ENCODE results near the gene EPB41.

The EPB41 gene

DNA sequence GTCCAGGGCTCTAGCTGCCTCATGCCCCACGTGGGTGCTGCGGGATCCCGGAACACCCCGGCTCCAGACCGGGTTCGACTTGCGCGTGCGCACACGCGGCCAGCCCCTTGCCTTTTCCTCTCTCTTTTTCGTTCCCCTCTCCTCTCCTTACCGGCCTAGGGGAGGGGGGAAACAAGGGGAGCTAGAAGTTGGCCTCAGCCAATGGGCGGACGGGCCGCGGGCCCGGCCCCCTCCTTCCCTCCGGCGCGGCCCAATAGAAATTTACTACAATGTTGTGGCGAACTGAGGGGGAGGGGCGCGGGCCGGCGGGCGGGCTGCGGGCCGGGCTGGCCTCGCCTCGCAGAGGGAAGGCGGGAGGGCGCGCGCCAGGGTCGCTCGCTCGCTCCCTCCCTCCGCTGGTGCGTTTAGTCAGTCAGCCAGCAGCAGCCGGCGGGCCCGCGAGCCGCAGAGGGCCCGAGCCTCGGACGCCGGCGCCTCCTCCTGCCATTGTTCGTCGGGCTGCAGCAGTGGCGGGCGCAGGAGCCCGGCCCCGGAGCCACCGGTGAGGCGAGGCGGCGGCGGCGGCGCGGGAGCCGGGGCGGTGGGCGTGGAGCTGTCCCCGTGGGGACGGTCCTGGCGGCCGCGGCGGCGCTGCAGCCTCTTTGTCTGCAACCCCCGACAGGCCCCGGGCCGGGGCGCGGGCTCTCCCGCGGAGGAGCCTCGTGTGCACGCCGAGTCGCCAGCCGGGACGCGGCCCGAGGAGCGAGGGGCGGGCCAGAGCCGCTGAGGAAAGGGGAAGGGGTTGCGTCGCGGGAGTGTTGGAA, at the start of gene EPB41:
Gene EPB41, plus strand, starts transcription at position 342 of the 803 bp plus-strand sequence. CDS start 72,869 bp downstream, outside the sequence.
- H3K9me3 ChIP-seq: no peaks in the 10 kb centered on the region
- TF ChIP-seq, protein P1, sequence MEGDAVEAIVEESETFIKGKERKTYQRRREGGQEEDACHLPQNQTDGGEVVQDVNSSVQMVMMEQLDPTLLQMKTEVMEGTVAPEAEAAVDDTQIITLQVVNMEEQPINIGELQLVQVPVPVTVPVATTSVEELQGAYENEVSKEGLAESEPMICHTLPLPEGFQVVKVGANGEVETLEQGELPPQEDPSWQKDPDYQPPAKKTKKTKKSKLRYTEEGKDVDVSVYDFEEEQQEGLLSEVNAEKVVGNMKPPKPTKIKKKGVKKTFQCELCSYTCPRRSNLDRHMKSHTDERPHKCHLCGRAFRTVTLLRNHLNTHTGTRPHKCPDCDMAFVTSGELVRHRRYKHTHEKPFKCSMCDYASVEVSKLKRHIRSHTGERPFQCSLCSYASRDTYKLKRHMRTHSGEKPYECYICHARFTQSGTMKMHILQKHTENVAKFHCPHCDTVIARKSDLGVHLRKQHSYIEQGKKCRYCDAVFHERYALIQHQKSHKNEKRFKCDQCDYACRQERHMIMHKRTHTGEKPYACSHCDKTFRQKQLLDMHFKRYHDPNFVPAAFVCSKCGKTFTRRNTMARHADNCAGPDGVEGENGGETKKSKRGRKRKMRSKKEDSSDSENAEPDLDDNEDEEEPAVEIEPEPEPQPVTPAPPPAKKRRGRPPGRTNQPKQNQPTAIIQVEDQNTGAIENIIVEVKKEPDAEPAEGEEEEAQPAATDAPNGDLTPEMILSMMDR (IDR thresholded peaks at IDR 0.05): peak; percentile 25
- peak within 1 kb of the TSS; percentile 68 to 74 for H3K4me3 ChIP-seq (ENCODE audit: low read depth in 1 of 2, low read length in 1 of 2)
- H3K36me3 ChIP-seq: peaks cover 8% of the 10 kb centered on the region
- peak within 1 kb of the TSS; percentile 89 for H3K27ac ChIP-seq
- H3K4me1 ChIP-seq (ENCODE audit: control insufficient read depth in 1 of 2, insufficient read depth in 1 of 2, low read depth in 1 of 2, low read length in 1 of 2): peaks cover 20% of the 10 kb centered on the region in 2 experiments
- no peaks in the 10 kb centered on the region for H3K27me3 ChIP-seq

DNA sequence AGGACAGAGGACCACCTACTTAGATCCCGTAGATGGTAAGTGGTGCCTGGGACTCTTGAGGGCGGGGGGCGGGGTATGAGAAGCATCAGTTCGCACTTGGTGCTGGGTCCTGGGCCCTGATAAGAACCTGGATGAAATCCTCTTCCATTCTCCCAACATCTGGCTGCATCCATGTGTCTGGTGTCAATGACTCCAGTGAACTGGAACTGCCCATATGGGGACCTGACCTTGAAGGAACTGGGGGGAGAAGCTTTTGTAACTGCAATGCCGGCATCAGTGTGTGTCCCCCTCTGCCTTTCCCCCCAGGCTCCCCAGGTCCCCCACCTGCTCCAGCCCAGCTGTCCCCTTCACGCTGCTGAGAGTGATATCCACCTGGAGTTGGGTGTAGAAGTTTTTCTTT, 49.7 kb upstream of the EPB41 start:
- TF ChIP-seq, protein P1 (IDR thresholded peaks at IDR 0.05): no peak
- Histone ChIP-seq H3K4me1 (ENCODE audit: control insufficient read depth in 1 of 2, insufficient read depth in 1 of 2, low read depth in 1 of 2, low read length in 1 of 2) (no peaks in the 10 kb centered on the region), H3K9me3 (no peaks in the 10 kb centered on the region), H3K36me3 (no peaks in the 10 kb centered on the region), H3K27ac (no peak overlapping the region), H3K4me3 (ENCODE audit: low read depth in 1 of 2, low read length in 1 of 2) (no peak overlapping the region), H3K27me3 (peaks cover 3% of the 10 kb centered on the region)

DNA sequence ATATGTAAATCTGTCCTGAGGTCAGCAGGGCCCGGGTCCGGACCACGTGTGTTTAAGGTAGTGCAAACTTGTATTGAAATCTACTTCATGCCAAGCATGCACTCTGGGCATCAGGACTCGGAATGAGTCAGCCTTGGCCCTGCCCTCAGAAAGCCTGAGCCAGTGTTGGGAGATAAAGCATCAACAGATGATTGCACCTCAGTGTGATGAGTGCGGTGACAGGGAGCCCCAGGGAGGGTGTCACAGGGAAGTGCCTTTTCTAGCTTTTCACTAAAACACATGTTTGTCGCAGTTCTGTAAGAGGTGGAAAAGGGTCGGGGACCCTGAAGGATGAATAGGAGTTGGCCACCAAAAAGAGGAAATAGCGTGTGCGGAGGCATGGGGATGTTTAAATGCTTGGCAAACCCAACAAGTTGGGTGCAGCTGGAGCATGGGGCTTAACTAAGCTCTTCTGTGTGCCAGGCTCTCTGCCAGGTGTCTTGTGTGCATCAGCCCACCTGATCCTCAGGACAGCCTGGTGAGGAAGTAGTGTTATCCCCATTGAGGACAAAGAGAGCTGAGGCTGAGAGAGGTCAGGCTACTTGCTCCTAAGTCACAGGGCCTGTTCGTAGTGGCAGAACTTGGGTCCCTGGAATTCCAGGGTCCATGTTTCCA, 48.2 kb upstream of the EPB41 start:
- Histone ChIP-seq H3K4me1 (ENCODE audit: control insufficient read depth in 1 of 2, insufficient read depth in 1 of 2, low read depth in 1 of 2, low read length in 1 of 2) (no peaks in the 10 kb centered on the region), H3K9me3 (no peaks in the 10 kb centered on the region), H3K27me3 (peaks cover 4% of the 10 kb centered on the region), H3K4me3 (ENCODE audit: low read depth in 1 of 2, low read length in 1 of 2) (no peak overlapping the region), H3K36me3 (no peaks in the 10 kb centered on the region), H3K27ac (no peak overlapping the region)
- TF ChIP-seq, protein P1 (IDR thresholded peaks at IDR 0.05): no peak

DNA sequence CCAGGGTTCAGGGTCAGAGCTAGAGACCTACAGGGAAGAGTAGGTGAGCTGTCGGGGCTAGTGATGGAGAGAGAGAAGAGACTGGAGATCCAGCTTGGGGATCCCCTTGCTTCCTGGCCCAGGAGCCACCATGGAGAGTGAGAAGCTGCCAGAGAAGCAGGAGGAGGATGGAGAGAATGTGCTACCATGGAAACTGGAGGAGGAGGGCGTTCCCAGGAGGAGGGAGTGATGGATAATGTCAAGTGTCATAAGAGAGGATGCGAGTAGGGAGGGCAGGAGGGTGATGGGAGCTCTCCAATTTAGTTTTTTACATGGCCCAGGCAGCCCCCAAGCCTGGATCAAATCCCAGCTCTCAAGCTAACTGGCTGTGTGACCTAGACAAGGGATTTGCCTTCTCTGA, 46.5 kb upstream of the EPB41 start:
- peaks cover 4% of the 10 kb centered on the region for H3K27me3 ChIP-seq

DNA sequence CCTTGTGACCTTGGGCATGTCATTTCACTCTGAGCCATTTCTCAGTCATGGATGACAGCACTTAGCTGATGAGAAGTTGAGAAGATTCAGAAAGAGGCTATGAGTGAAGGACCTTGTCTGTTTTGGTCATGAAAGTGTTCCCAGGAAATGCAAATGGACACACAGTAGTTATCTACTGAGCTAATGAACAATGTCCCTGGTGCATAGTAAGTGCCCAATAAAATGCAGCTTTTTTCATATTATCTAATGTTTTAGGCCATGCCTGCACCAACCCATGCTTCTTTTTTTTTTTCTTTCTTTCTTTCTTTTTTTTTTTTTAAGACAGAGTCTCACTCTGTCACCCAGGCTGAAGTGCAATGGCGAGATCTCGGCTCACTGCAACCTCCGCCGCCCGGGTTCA, 44.4 kb upstream of the EPB41 start:
- no peak overlapping the region for H3K4me3 ChIP-seq (ENCODE audit: low read depth in 1 of 2, low read length in 1 of 2)
- H3K36me3 ChIP-seq: no peaks in the 10 kb centered on the region
- TF ChIP-seq, protein P1 (IDR thresholded peaks at IDR 0.05): no peak
- peaks cover 4% of the 10 kb centered on the region for H3K27me3 ChIP-seq
- H3K4me1 ChIP-seq (ENCODE audit: control insufficient read depth in 1 of 2, insufficient read depth in 1 of 2, low read depth in 1 of 2, low read length in 1 of 2): no peaks in the 10 kb centered on the region
- H3K27ac ChIP-seq: no peak overlapping the region
- H3K9me3 ChIP-seq: no peaks in the 10 kb centered on the region

More for the DNA sequence above, 46.5 kb upstream of the EPB41 start:
- no peak overlapping the region for H3K27ac ChIP-seq
- no peak overlapping the region for H3K4me3 ChIP-seq (ENCODE audit: low read depth in 1 of 2, low read length in 1 of 2)
- no peaks in the 10 kb centered on the region for H3K4me1 ChIP-seq (ENCODE audit: control insufficient read depth in 1 of 2, insufficient read depth in 1 of 2, low read depth in 1 of 2, low read length in 1 of 2)
- no peaks in the 10 kb centered on the region for H3K9me3 ChIP-seq
- TF ChIP-seq, protein P1 (IDR thresholded peaks at IDR 0.05): no peak
- no peaks in the 10 kb centered on the region for H3K36me3 ChIP-seq

All from neutrophil (primary cell).